Omental fat pad (tissue), 4 donors: ENCODE results near the gene CEP57. TPM values are rescaled to one million over a fixed set of nuclear protein-coding genes. Genes with fewer than 3 reads are reported as not detected.

ENCODE experiments used
- ATAC-seq: fragments of 150-250 bp; one replicate; pipeline ENCODE4 v1.9.1; 2016; ENCODE audit warnings: mild to moderate bottlenecking, moderate library complexity; ENCODE audit not compliant: low FRiP score
- DNase-seq: peaks from one replicate; pipeline ENCODE4 v3.0.0-alpha.2; 2019; ENCODE audit warnings: low spot score
- total RNA-seq, 4 donors: library from RNA; depleted of rRNA; stranded (reverse); fragments of >200 nt; gene quantifications; one replicate each; pipeline ENCODE4 v1.1.0, GENCODE V29; 2016
- TF ChIP-seq, protein P1 (sequence below), 3 donors: fragments of 450-650 bp; IDR thresholded peaks; one replicate each; pipeline ENCODE4 v1.5.1; 2016 to 2017; ENCODE audit warnings: antibody characterized with exemption in 3 of 3, mild to moderate bottlenecking in 3 of 3, moderate library complexity in 2 of 3

Gene CEP57
- total RNA-seq, 4 donors from 2014 or later, result 17.8 to 38.9 (median 30.4) TPM

DNA sequence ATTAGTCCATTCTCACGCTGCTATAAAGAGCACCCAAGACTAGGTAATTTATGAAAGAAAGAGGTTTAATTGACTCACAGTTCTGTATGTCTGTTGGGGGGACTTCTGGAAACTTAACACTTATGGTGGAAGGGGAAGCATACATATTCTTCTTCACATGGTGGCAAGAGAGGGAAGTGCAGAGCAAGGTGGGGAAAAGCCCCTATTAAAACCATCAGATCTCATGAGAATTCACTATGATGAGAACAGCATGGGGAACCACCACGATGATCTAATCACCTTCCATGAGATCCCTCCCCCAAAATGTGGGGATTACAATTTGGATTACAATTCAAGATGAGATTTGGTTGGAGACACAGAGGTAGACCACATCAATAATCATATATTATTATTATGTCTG, 25.7 kb downstream of the CEP57 start:
- ATAC-seq (no peak), DNase-seq (no peak)
- TF ChIP-seq, protein P1, sequence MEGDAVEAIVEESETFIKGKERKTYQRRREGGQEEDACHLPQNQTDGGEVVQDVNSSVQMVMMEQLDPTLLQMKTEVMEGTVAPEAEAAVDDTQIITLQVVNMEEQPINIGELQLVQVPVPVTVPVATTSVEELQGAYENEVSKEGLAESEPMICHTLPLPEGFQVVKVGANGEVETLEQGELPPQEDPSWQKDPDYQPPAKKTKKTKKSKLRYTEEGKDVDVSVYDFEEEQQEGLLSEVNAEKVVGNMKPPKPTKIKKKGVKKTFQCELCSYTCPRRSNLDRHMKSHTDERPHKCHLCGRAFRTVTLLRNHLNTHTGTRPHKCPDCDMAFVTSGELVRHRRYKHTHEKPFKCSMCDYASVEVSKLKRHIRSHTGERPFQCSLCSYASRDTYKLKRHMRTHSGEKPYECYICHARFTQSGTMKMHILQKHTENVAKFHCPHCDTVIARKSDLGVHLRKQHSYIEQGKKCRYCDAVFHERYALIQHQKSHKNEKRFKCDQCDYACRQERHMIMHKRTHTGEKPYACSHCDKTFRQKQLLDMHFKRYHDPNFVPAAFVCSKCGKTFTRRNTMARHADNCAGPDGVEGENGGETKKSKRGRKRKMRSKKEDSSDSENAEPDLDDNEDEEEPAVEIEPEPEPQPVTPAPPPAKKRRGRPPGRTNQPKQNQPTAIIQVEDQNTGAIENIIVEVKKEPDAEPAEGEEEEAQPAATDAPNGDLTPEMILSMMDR (IDR thresholded peaks at IDR 0.05), result no peak

DNA sequence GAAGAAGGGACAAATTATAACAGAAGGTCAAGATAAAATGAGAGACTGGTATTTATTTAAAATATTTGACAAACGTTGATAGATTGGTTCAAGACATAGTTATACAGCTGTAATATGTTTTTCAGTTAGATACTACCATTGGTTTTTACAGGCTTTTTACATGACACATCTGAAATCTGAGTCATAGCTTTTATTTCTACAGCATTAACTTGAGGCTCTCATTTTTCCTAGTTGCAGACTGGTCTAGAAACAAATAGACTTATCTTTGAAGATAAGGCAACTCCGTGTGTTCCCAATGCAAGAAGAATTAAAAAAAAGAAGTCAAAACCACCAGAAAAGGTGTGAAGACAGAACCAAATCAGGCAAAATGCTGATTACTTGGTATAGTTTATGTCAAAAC, 31.3 kb downstream of the CEP57 start:
- DNase-seq, result no peak
- TF ChIP-seq, protein P1 (IDR thresholded peaks at IDR 0.05), result no peak
- no peak for ATAC-seq

GRCh38 chr11:95827696-95828095, 37.4 kb downstream of the CEP57 start:
- TF ChIP-seq, protein P1 (IDR thresholded peaks at IDR 0.05), result no peak
- ATAC-seq, result peak; percentile 26
- DNase-seq, result no peak

- TF ChIP-seq, protein P1 (IDR thresholded peaks at IDR 0.05), result no peak
- no peak for ATAC-seq
- no peak for DNase-seq
Observed at GRCh38 chr11:95829580-95830259, 39.4 kb downstream of the CEP57 start.

DNA sequence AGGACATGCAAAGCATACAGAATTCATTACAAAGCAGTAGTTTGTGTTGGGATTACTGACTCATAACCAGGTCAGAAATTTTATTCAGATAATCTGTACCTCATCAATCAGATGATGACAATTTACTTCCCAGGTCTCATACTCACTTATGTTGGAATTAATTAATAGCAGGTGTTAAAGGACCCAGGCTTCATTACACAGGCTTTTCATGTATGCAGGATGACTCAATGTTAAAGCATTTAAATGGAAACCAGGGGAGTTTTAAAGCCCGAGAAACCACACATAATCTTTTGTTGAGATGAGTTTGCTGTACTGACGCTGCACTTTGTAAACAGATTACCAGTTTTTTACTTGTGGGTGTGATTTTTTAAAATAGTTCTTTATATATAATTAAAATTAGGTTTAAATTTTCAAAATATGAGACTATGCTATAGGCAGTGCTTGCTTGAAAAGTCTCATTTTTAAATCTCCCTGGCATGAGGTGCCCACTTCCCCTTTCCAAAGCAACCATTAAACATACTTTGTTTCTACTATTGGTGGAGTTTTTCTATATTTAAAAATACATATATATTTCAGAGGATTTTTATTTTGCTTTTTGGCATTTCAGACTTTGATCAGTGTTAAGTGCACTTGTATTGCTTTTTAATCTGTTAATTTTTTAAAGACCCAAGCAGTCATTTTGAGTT, 41.0 kb downstream of the CEP57 start:
- TF ChIP-seq, protein P1 (IDR thresholded peaks at IDR 0.05), result no peak
- DNase-seq, result no peak
- peak; percentile 76 for ATAC-seq

DNA sequence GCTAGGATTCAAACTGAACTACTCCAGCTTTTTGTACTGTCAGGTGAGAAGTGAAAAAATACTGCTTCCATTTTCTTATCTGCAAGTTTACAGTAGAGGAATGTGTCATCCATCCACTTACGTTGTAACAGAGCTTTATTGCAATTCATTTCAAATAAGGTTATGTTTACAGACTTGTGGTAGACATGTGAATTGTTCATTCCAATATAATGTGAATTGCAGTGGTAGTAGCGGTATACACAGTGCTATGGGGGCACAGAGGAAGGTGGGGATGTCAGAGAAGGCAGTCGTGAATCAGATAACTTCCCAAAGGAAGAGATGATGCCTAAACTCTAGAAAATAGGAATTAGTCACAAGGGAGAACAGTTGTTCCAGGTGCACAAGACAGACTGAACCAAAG, 42.5 kb downstream of the CEP57 start:
- TF ChIP-seq, protein P1 (IDR thresholded peaks at IDR 0.05), result no peak
- ATAC-seq (no peak), DNase-seq (no peak)

GRCh38 chr11:95833378-95833777, 43.1 kb downstream of the CEP57 start:
- DNase-seq (no peak), ATAC-seq (no peak)
- TF ChIP-seq, protein P1 (IDR thresholded peaks at IDR 0.05), result no peak
